Measurements from ENCODE around the gene ACIN1. TPM values are rescaled to one million over a fixed set of nuclear protein-coding genes. Genes with fewer than 3 reads are reported as not detected.

The ACIN1 gene
- total and polyA plus RNA-seq, 9 donors = 83.3 to 165 (median 135) TPM

- Histone ChIP-seq H3K4me3 (peak within 1 kb of the TSS; percentile 66), H3K27me3 (no peaks in the 10 kb centered on the region), H3K4me1 (ENCODE audit: insufficient read depth) (peaks cover 4% of the 10 kb centered on the region), H3K27ac (peak within 1 kb of the TSS; percentile 54 to 94), H3K36me3 (no peaks in the 10 kb centered on the region), H3K9me3 (no peaks in the 10 kb centered on the region)
- intact Hi-C loops (cut with DNase I) = no loop called here
- TF ChIP-seq POLR2A (IDR thresholded peaks at IDR 0.05) (no peak), EP300 (IDR thresholded peaks at IDR 0.05) (no peak), CTCF (IDR thresholded peaks at IDR 0.05) (no peak)
- peak; percentile 84 to 92 (median 86) for DNase-seq
- 0 to 1% (median 0%) methylated on average over 36 of the region's 36 CpGs for WGBS, 3 donors
These were observed 60.2 kb downstream of the ACIN1 start, which contains the start of gene PSMB5 for GRCh38 chr14:23034498-23035302. PSMB5 (minus strand) TSS chr14:23034900; CDS start chr14:23034881, 19 bp downstream.

- H3K9me3 ChIP-seq = no peaks in the 10 kb centered on the region
- TF ChIP-seq EP300 (IDR thresholded peaks at IDR 0.05) (no peak), POLR2A (IDR thresholded peaks at IDR 0.05) (no peak), CTCF (IDR thresholded peaks at IDR 0.05) (no peak)
- H3K27ac ChIP-seq = peak overlapping the region; percentile 54 to 94
- no peaks in the 10 kb centered on the region for H3K36me3 ChIP-seq
- no peaks in the 10 kb centered on the region for H3K27me3 ChIP-seq
- no peak for DNase-seq
- intact Hi-C loops (cut with DNase I) = no loop called here
- H3K4me3 ChIP-seq = peak overlapping the region; percentile 66
- H3K4me1 ChIP-seq (ENCODE audit: insufficient read depth) = peaks cover 4% of the 10 kb centered on the region
- WGBS, 3 donors = 32 to 37% (median 36%) methylated on average over 17 of the region's 17 CpGs
These were observed 61.0 kb downstream of the ACIN1 start for GRCh38 chr14:23033801-23034497.

GRCh38 chr14:23033251-23033727 is 61.6 kb downstream of the ACIN1 start:
- no peaks in the 10 kb centered on the region for H3K9me3 ChIP-seq
- H3K4me1 ChIP-seq (ENCODE audit: insufficient read depth) = peaks cover 4% of the 10 kb centered on the region
- WGBS, 3 donors = 91 to 94% (median 93%) methylated on average over 10 of the region's 10 CpGs
- H3K27me3 ChIP-seq = no peaks in the 10 kb centered on the region
- H3K27ac ChIP-seq = no peak overlapping the region
- H3K36me3 ChIP-seq = no peaks in the 10 kb centered on the region
- no peak for DNase-seq
- H3K4me3 ChIP-seq = no peak overlapping the region
- TF ChIP-seq EP300 (IDR thresholded peaks at IDR 0.05) = no peak
- intact Hi-C loops (cut with DNase I) = no loop called here

GRCh38 chr14:23030936-23031335 is 64.0 kb downstream of the ACIN1 start:
- no peaks in the 10 kb centered on the region for H3K9me3 ChIP-seq
- H3K4me3 ChIP-seq = no peak overlapping the region
- no peak for TF ChIP-seq EP300 (IDR thresholded peaks at IDR 0.05)
- TF ChIP-seq POLR2A (IDR thresholded peaks at IDR 0.05) = no peak
- no peak for TF ChIP-seq CTCF (IDR thresholded peaks at IDR 0.05)
- no peaks in the 10 kb centered on the region for H3K36me3 ChIP-seq
- peaks cover 4% of the 10 kb centered on the region for H3K4me1 ChIP-seq (ENCODE audit: insufficient read depth)
- H3K27ac ChIP-seq = no peak overlapping the region
- DNase-seq = no peak
- intact Hi-C loops (cut with DNase I) = no loop called here
- 96 to 98% (median 97%) methylated on average over 4 of the region's 4 CpGs for WGBS, 3 donors
- H3K27me3 ChIP-seq = no peaks in the 10 kb centered on the region

All from ovary (tissue), 9 donors.